AG09309 (cell line): ENCODE measurements around the gene TCEAL3.
"Not testable (repeated sequence)": the region's sequence is repeated elsewhere in the genome, so short reads cannot be mapped to it uniquely, and the experiment has no call there.

Source experiments
- DNase-seq: peaks from one replicate; pipeline ENCODE4 v3.0.0-alpha.2; 2010; ENCODE audit warnings: low read depth
- H3K4me3 ChIP-seq: 2 replicates; pipeline ENCODE4 v1.5.1; 2011; ENCODE audit warnings: mild to moderate bottlenecking, low read depth, low read length, moderate library complexity; ENCODE audit not compliant: control insufficient read depth
- CTCF ChIP-seq: IDR thresholded peaks from 2 replicates; pipeline ENCODE4 v1.5.1; 2011; ENCODE audit warnings: mild to moderate bottlenecking, low read depth, low read length, inconsistent platforms; ENCODE audit not compliant: insufficient read depth, control insufficient read depth; ENCODE audit errors: missing control alignments

Gene TCEAL3

GRCh38 chrX:103635436-103635835 lies 27.7 kb downstream of the TCEAL3 start:
- no peak for TF ChIP-seq CTCF
- DNase-seq = no peak
- no peak overlapping the region for H3K4me3 ChIP-seq

- TF ChIP-seq CTCF = no peak
- no peak for DNase-seq
- H3K4me3 ChIP-seq = no peak overlapping the region
Measured at GRCh38 chrX:103637604-103638338, 30.0 kb downstream of the TCEAL3 start.

- not testable (repeated sequence) for DNase-seq, H3K4me3 ChIP-seq
Measured at GRCh38 chrX:103638479-103639346, 30.9 kb downstream of the TCEAL3 start.

- no peak for DNase-seq
- no peak overlapping the region for H3K4me3 ChIP-seq
- no peak for TF ChIP-seq CTCF
Measured at GRCh38 chrX:103640401-103641155, 32.8 kb downstream of the TCEAL3 start.

- no peak for TF ChIP-seq CTCF
- H3K4me3 ChIP-seq = no peak overlapping the region
- no peak for DNase-seq
Measured at GRCh38 chrX:103644125-103644524, 36.4 kb downstream of the TCEAL3 start.

GRCh38 chrX:103647630-103648029 lies 39.9 kb downstream of the TCEAL3 start:
- DNase-seq = no peak

More at GRCh38 chrX:103647630-103648029, 39.9 kb downstream of the TCEAL3 start:
- TF ChIP-seq CTCF = no peak
- no peak overlapping the region for H3K4me3 ChIP-seq
